Stimulated activated CD4-positive, alpha-beta T cell treated with anti-CD3 and anti-CD28 coated beads, Interleukin-1b, Interleukin-23, amount 100 ng/mL, for 4 hours (primary cell): ENCODE data around the gene MAPK8IP1.

Source experiments
- DNase-seq, 2 donors: peaks; one replicate each; pipeline ENCODE4 v3.0.0-alpha.2; 2020; ENCODE audit warnings: low read depth in 2 of 2

The MAPK8IP1 gene

GRCh38 chr11:45942381-45942780 lies 56.9 kb downstream of the MAPK8IP1 start:
- no peak for DNase-seq

- no peak for DNase-seq
Measured at GRCh38 chr11:45945397-45945999, 60.0 kb downstream of the MAPK8IP1 start.

- no peak for DNase-seq
Measured at GRCh38 chr11:45947885-45948284, 62.4 kb downstream of the MAPK8IP1 start.

GRCh38 chr11:45948356-45948755 lies 62.9 kb downstream of the MAPK8IP1 start:
- no peak for DNase-seq

- no peak for DNase-seq
Measured at GRCh38 chr11:45949992-45950407, 64.5 kb downstream of the MAPK8IP1 start.
